Natural killer cell treated with Interleukin-12 subunit alpha and Interleukin-12 subunit beta and Interleukin-15 and Interleukin-18, amount 100 ng/mL, for 72 hours (primary cell): ENCODE data around the gene DDN. TPM values are rescaled to one million over a fixed set of nuclear protein-coding genes. Genes with fewer than 3 reads are reported as not detected.

Experiments used
- ATAC-seq, 2 donors: fragments of 150-1000 bp; cut with Tn5 transposase in 1 of 2; sonication (Bioruptor Pico), chemical (Tn5 transposase) in 1 of 2; 2 replicates each; pipeline ENCODE4 v1.10.0; 2021
- DNase-seq: peaks from one replicate; pipeline ENCODE4 v3.0.0; 2022; ENCODE audit warnings: low spot score
- H3K27ac Mint-ChIP-seq, 2 donors: 1 replicate in 1 of 2; 2 replicates in 1 of 2; pipeline ENCODE4 v1.8.0; 2022; ENCODE audit warnings: mixed read lengths in 2 of 2, mild to moderate bottlenecking in 1 of 2, moderate library complexity in 1 of 2
- H3K27me3 Mint-ChIP-seq, 2 donors: 1 replicate in 1 of 2; 2 replicates in 1 of 2; pipeline ENCODE4 v1.8.0; 2022; ENCODE audit warnings: mixed read lengths in 2 of 2
- H3K36me3 Mint-ChIP-seq: one replicate; pipeline ENCODE4 v1.8.0; 2022; ENCODE audit warnings: mixed read lengths
- H3K4me1 Mint-ChIP-seq, 2 donors: 1 replicate in 1 of 2; 2 replicates in 1 of 2; pipeline ENCODE4 v1.8.0; 2022; ENCODE audit warnings: low read depth in 2 of 2, mixed read lengths in 2 of 2, mild to moderate bottlenecking in 1 of 2
- H3K4me3 Mint-ChIP-seq: one replicate; pipeline ENCODE4 v1.8.0; 2022; ENCODE audit warnings: mixed read lengths
- H3K9me3 Mint-ChIP-seq: 2 replicates; pipeline ENCODE4 v1.8.0; 2022; ENCODE audit warnings: mixed read lengths
- total RNA-seq, 2 donors: library from RNA; stranded (reverse); gene quantifications; one replicate each; pipeline ENCODE4 v1.2.3, GENCODE V29; 2022

Gene DDN
- total RNA-seq, 2 donors from 2014 or later = 0.48 to 1.1 TPM

GRCh38 chr12:48969160-48969771 is 29.9 kb downstream of the DDN start:
- Mint-ChIP-seq H3K27ac (no peak overlapping the region), H3K4me1 (peaks cover 27% of the 10 kb centered on the region in 2 donors), H3K4me3 (peak overlapping the region; percentile 15), H3K27me3 (peaks cover 19 to 23% of the 10 kb centered on the region in 2 donors), H3K36me3 (no peaks in the 10 kb centered on the region), H3K9me3 (no peaks in the 10 kb centered on the region)
- no peak for DNase-seq
- no peak for ATAC-seq

GRCh38 chr12:48968467-48968866 is 30.7 kb downstream of the DDN start:
- Mint-ChIP-seq H3K4me3 (no peak overlapping the region), H3K36me3 (no peaks in the 10 kb centered on the region), H3K27ac (no peak overlapping the region)

GRCh38 chr12:48967991-48968390 is 31.2 kb downstream of the DDN start:
- Mint-ChIP-seq H3K4me3 (no peak overlapping the region), H3K36me3 (no peaks in the 10 kb centered on the region), H3K27me3 (peaks cover 17 to 18% of the 10 kb centered on the region in 2 donors), H3K9me3 (no peaks in the 10 kb centered on the region), H3K4me1 (peaks cover 25 to 26% of the 10 kb centered on the region in 2 donors), H3K27ac (no peak overlapping the region)
- DNase-seq (no peak), ATAC-seq (no peak)

More at GRCh38 chr12:48968467-48968866, 30.7 kb downstream of the DDN start:
- Mint-ChIP-seq H3K9me3 (no peaks in the 10 kb centered on the region), H3K4me1 (peaks cover 25 to 27% of the 10 kb centered on the region in 2 donors), H3K27me3 (peaks cover 17 to 20% of the 10 kb centered on the region in 2 donors)
- ATAC-seq = no peak
- no peak for DNase-seq

- no peak overlapping the region for H3K4me3 Mint-ChIP-seq
- DNase-seq (no peak), ATAC-seq (no peak)
- no peaks in the 10 kb centered on the region for H3K9me3 Mint-ChIP-seq
- no peak overlapping the region for H3K27ac Mint-ChIP-seq
- H3K36me3 Mint-ChIP-seq = no peaks in the 10 kb centered on the region
- peaks cover 9 to 12% of the 10 kb centered on the region in 2 donors for H3K4me1 Mint-ChIP-seq
- peaks cover 9 to 10% of the 10 kb centered on the region in 2 donors for H3K27me3 Mint-ChIP-seq
Measured at GRCh38 chr12:48966177-48966895, 32.8 kb downstream of the DDN start.

GRCh38 chr12:48965298-48965838 is 33.8 kb downstream of the DDN start:
- H3K4me3 Mint-ChIP-seq = no peak overlapping the region
- DNase-seq (no peak), ATAC-seq (no peak)
- H3K9me3 Mint-ChIP-seq = no peaks in the 10 kb centered on the region
- no peak overlapping the region for H3K27ac Mint-ChIP-seq
- H3K36me3 Mint-ChIP-seq = no peaks in the 10 kb centered on the region
- peaks cover 0 to 3% of the 10 kb centered on the region in 2 donors for H3K4me1 Mint-ChIP-seq
- H3K27me3 Mint-ChIP-seq = peaks cover 0 to 5% of the 10 kb centered on the region in 2 donors

- Mint-ChIP-seq H3K36me3 (no peaks in the 10 kb centered on the region), H3K4me1 (peaks cover 11 to 12% of the 10 kb centered on the region in 2 donors), H3K9me3 (no peaks in the 10 kb centered on the region), H3K4me3 (no peak overlapping the region), H3K27ac (no peak overlapping the region), H3K27me3 (peaks cover 0 to 4% of the 10 kb centered on the region in 2 donors)
- no peak for DNase-seq
- no peak for ATAC-seq
Measured at GRCh38 chr12:48961801-48962200, 37.4 kb downstream of the DDN start.

GRCh38 chr12:48961331-48961730 is 37.8 kb downstream of the DDN start:
- Mint-ChIP-seq H3K36me3 (no peaks in the 10 kb centered on the region), H3K9me3 (no peaks in the 10 kb centered on the region), H3K4me1 (peaks cover 16% of the 10 kb centered on the region in 2 donors), H3K27me3 (peaks cover 0 to 4% of the 10 kb centered on the region in 2 donors), H3K27ac (no peak overlapping the region), H3K4me3 (no peak overlapping the region)
- DNase-seq (no peak), ATAC-seq (no peak)

- H3K27me3 Mint-ChIP-seq = peaks cover 0 to 4% of the 10 kb centered on the region in 2 donors
- DNase-seq (no peak), ATAC-seq (no peak)
- no peak overlapping the region for H3K27ac Mint-ChIP-seq
- H3K9me3 Mint-ChIP-seq = no peaks in the 10 kb centered on the region
- H3K4me3 Mint-ChIP-seq = no peak overlapping the region
- no peaks in the 10 kb centered on the region for H3K36me3 Mint-ChIP-seq
- H3K4me1 Mint-ChIP-seq = peaks cover 21% of the 10 kb centered on the region in 2 donors
Measured at GRCh38 chr12:48960834-48961233, 38.3 kb downstream of the DDN start.

- Mint-ChIP-seq H3K4me3 (peak overlapping the region; percentile 97), H3K4me1 (peaks cover 38 to 40% of the 10 kb centered on the region in 2 donors), H3K9me3 (no peaks in the 10 kb centered on the region), H3K36me3 (no peaks in the 10 kb centered on the region), H3K27ac (peak overlapping the region in 1 of 2 donors; percentile 83), H3K27me3 (peaks cover 0 to 4% of the 10 kb centered on the region in 2 donors)
- no peak for ATAC-seq
- DNase-seq = no peak
Measured at GRCh38 chr12:48958049-48958388, 41.2 kb downstream of the DDN start.

- DNase-seq = peak; percentile 95
- peak within 1 kb of the TSS; percentile 83 to 89 for H3K27ac Mint-ChIP-seq
- peaks cover 0 to 4% of the 10 kb centered on the region in 2 donors for H3K27me3 Mint-ChIP-seq
- H3K4me1 Mint-ChIP-seq = peaks cover 43 to 46% of the 10 kb centered on the region in 2 donors
- peak; percentile 97 to 99 for ATAC-seq
- H3K4me3 Mint-ChIP-seq = peak within 1 kb of the TSS; percentile 97
- H3K9me3 Mint-ChIP-seq = no peaks in the 10 kb centered on the region
- no peaks in the 10 kb centered on the region for H3K36me3 Mint-ChIP-seq
Measured at GRCh38 chr12:48957141-48958048, 41.8 kb downstream of the DDN start, which contains the start of gene ARF3. Gene ARF3 (minus strand): TSS chr12:48957487. CDS start chr12:48941095, 16,392 bp downstream.

- Mint-ChIP-seq H3K36me3 (no peaks in the 10 kb centered on the region), H3K4me1 (peaks cover 48% of the 10 kb centered on the region in 2 donors), H3K27me3 (peaks cover 0 to 4% of the 10 kb centered on the region in 2 donors), H3K27ac (peak overlapping the region; percentile 83 to 89), H3K9me3 (no peaks in the 10 kb centered on the region), H3K4me3 (peak overlapping the region; percentile 97)
- ATAC-seq (peak; percentile 4 to 32), DNase-seq (peak; percentile 61)
Measured at GRCh38 chr12:48956279-48957140, 42.7 kb downstream of the DDN start.

- H3K27me3 Mint-ChIP-seq = no peaks in the 10 kb centered on the region
Measured at GRCh38 chr12:48954841-48955501, 44.2 kb downstream of the DDN start.

More at GRCh38 chr12:48954841-48955501, 44.2 kb downstream of the DDN start:
- no peak for ATAC-seq
- Mint-ChIP-seq H3K27ac (peak overlapping the region; percentile 83 to 89), H3K4me1 (peaks cover 48% of the 10 kb centered on the region in 2 donors), H3K9me3 (no peaks in the 10 kb centered on the region), H3K36me3 (no peaks in the 10 kb centered on the region), H3K4me3 (peak overlapping the region; percentile 97)
- no peak for DNase-seq
